Measurements from ENCODE around the gene LSM7.

Gene LSM7

DNA sequence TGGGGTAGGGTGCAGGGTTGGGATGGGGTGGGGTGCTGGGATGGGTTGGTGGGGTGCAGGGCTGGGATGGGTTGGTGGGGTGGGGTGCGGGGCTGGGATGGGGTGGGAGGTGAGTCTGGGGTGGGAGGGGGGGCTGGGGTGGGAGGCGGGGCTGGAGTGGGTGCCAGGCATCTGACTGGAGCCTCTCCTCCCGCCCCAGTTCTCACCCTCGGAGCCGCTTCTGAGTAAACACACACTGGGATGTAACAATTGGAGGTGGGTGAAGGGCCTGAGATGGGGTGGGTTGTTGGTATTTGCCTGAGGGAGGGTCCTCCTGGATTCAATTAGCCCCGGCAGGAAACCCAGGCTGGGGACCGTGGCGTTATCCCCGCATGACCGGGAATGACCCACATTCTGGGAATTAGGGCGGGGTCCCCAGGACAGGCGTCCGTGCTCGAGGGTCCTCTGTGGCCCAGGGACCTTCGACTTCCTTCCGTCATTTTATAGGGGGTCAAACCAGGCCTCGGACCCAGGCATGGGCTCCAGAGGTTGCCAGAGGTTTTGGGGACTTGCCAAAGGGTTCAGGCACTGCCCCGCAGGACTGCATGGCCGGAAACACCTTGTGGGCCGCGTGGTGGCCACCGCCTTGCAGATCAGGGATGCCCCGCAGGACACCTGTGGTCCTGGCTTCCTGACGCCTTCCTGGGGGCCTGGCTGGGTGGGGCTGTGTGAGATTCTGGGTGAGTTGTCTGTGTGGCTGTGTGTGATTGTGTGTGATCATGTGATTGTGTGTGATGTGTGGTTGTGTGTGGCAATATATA is 33.1 kb upstream of the LSM7 start:
- Histone ChIP-seq H3K36me3 (ENCODE audit: insufficient read depth, low read length) (no peaks in the 10 kb centered on the region), H3K9me3 (ENCODE audit: low read length) (no peaks in the 10 kb centered on the region), H3K9ac (ENCODE audit: low read length) (no peak overlapping the region), H3K27me3 (ENCODE audit: control insufficient read depth in 1 of 2, insufficient read depth in 2 of 2, low read length in 2 of 2) (peaks cover 19 to 37% of the 10 kb centered on the region in 2 donors), H3K4me1 (ENCODE audit: insufficient read depth, low read length) (no peaks in the 10 kb centered on the region), H3K4me3 (ENCODE audit: low read depth in 1 of 2, low read length in 2 of 2) (no peak overlapping the region), H3K27ac (ENCODE audit: low read depth, low read length) (no peak overlapping the region)

DNA sequence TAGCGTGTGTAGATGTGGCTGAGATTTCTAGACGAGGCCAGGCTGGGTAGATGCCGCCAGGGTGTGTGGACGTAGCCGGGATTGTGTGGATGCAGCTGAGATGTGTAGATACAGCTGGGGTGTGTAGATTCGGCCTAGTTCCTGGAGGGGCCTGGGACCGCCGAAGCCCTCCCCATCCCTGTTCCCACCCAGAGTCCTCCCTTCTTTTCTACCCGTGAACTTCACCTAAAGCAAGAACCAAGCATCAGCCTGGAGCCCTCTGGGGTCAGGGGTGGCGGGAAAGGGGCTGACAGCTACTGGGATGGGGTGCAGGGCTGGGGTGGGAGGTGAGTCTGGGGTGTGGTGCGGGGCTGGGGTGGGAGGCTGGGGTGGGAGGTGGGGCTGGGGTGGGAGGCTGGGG is 32.4 kb upstream of the LSM7 start:
- H3K27ac ChIP-seq (ENCODE audit: low read depth, low read length), result no peak overlapping the region
- H3K4me3 ChIP-seq (ENCODE audit: low read depth in 1 of 2, low read length in 2 of 2), result no peak overlapping the region
- H3K9ac ChIP-seq (ENCODE audit: low read length), result no peak overlapping the region
- no peaks in the 10 kb centered on the region for H3K9me3 ChIP-seq (ENCODE audit: low read length)
- H3K36me3 ChIP-seq (ENCODE audit: insufficient read depth, low read length), result no peaks in the 10 kb centered on the region
- H3K27me3 ChIP-seq (ENCODE audit: control insufficient read depth in 1 of 2, insufficient read depth in 2 of 2, low read length in 2 of 2), result peaks cover 19 to 37% of the 10 kb centered on the region in 2 donors
- H3K4me1 ChIP-seq (ENCODE audit: insufficient read depth, low read length), result no peaks in the 10 kb centered on the region

DNA sequence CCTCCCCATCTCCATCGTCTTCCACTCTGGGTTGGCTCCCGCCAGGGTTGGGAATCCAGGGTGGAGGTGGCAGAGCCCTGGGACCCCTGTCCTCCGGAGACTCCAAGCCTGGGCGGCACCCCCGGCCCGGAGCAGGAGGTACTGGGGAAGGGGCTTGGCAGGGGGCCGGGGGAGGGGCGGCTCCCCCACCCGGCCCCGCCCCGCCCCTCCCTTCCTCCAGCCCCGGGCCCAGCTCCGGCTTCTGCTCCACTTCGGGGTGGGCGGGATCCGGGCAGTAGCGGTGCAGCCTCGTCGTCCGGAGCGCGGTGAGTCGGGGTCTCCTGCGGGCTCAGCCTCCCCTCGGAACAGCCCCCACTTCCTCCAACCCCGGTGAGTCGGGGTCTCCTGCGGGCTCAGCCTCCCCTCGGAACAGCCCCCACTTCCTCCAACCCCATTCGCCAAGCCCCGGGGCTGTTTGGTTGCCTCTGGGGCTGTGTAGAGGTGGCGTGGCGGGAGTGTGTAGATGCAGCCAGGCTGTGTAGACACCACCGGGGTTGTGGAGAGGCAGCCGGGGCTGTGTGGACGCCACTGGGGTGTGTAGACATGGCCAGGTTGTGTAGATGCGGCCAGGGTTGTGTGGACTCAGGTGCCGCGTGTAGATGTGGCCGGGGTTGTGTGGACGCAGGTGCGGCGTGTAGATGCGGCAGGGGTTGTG is 31.8 kb upstream of the LSM7 start, which contains the start of gene TMPRSS9:
Gene TMPRSS9 (plus strand): TSS at position 274 of the 694 bp plus-strand sequence. CDS start 29,521 bp downstream, outside the sequence.
- no peaks in the 10 kb centered on the region for H3K36me3 ChIP-seq (ENCODE audit: insufficient read depth, low read length)
- H3K4me1 ChIP-seq (ENCODE audit: insufficient read depth, low read length), result no peaks in the 10 kb centered on the region
- H3K9ac ChIP-seq (ENCODE audit: low read length), result no peak within 1 kb of the TSS
- no peak within 1 kb of the TSS for H3K27ac ChIP-seq (ENCODE audit: low read depth, low read length)
- peaks cover 19 to 37% of the 10 kb centered on the region in 2 donors for H3K27me3 ChIP-seq (ENCODE audit: control insufficient read depth in 1 of 2, insufficient read depth in 2 of 2, low read length in 2 of 2)
- no peak within 1 kb of the TSS for H3K4me3 ChIP-seq (ENCODE audit: low read depth in 1 of 2, low read length in 2 of 2)
- H3K9me3 ChIP-seq (ENCODE audit: low read length), result no peaks in the 10 kb centered on the region

DNA sequence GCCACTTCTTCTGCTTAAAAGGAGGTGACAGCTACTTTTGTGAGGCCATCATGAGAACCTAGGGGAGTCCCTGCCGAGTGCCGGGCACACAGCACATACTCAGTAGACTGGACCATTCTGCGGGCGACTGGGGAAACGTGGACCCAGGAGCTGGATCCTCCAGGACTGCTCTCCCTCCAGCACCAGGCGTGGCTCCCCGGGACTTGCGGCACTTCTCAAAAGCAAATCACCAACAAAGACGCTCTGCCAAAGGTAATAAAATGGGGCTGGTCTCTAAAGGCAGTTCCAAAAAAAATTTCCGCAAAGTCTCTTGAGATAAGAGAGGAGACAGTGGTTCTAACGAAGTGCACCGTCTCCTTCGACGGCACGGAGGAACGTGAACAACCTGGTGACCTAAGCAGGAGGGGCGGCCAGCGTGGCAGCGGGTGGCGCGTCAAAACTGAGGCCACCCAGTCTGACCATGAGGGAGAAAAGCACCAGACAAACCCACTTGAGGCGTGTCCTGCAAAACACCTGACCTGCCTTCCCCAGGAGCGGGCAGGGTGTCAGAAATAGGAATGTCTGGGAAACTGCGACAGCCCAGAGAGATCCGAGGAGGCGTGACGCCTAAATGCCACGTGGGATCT is 30.3 kb upstream of the LSM7 start:
- Histone ChIP-seq H3K9ac (ENCODE audit: low read length) (no peak overlapping the region), H3K27me3 (ENCODE audit: control insufficient read depth in 1 of 2, insufficient read depth in 2 of 2, low read length in 2 of 2) (peaks cover 12 to 32% of the 10 kb centered on the region in 2 donors), H3K4me1 (ENCODE audit: insufficient read depth, low read length) (no peaks in the 10 kb centered on the region), H3K4me3 (ENCODE audit: low read depth in 1 of 2, low read length in 2 of 2) (no peak overlapping the region), H3K36me3 (ENCODE audit: insufficient read depth, low read length) (no peaks in the 10 kb centered on the region), H3K27ac (ENCODE audit: low read depth, low read length) (no peak overlapping the region), H3K9me3 (ENCODE audit: low read length) (no peaks in the 10 kb centered on the region)

GRCh38 chr19:2357279-2358206 is 29.2 kb upstream of the LSM7 start:
- Histone ChIP-seq H3K9me3 (ENCODE audit: low read length) (no peaks in the 10 kb centered on the region), H3K4me3 (ENCODE audit: low read depth in 1 of 2, low read length in 2 of 2) (no peak overlapping the region), H3K27ac (ENCODE audit: low read depth, low read length) (no peak overlapping the region), H3K36me3 (ENCODE audit: insufficient read depth, low read length) (no peaks in the 10 kb centered on the region), H3K9ac (ENCODE audit: low read length) (no peak overlapping the region), H3K27me3 (ENCODE audit: control insufficient read depth in 1 of 2, insufficient read depth in 2 of 2, low read length in 2 of 2) (peaks cover 11 to 24% of the 10 kb centered on the region in 2 donors), H3K4me1 (ENCODE audit: insufficient read depth, low read length) (no peaks in the 10 kb centered on the region)

GRCh38 chr19:2356036-2356646 is 27.8 kb upstream of the LSM7 start:
- Histone ChIP-seq H3K9ac (ENCODE audit: low read length) (no peak overlapping the region), H3K27ac (ENCODE audit: low read depth, low read length) (no peak overlapping the region), H3K36me3 (ENCODE audit: insufficient read depth, low read length) (no peaks in the 10 kb centered on the region), H3K4me1 (ENCODE audit: insufficient read depth, low read length) (no peaks in the 10 kb centered on the region), H3K9me3 (ENCODE audit: low read length) (no peaks in the 10 kb centered on the region), H3K4me3 (ENCODE audit: low read depth in 1 of 2, low read length in 2 of 2) (no peak overlapping the region), H3K27me3 (ENCODE audit: control insufficient read depth in 1 of 2, insufficient read depth in 2 of 2, low read length in 2 of 2) (peaks cover 0 to 13% of the 10 kb centered on the region in 2 donors)

GRCh38 chr19:2355168-2356035 is 27.0 kb upstream of the LSM7 start:
- Histone ChIP-seq H3K4me1 (ENCODE audit: insufficient read depth, low read length) (no peaks in the 10 kb centered on the region), H3K27me3 (ENCODE audit: control insufficient read depth in 1 of 2, insufficient read depth in 2 of 2, low read length in 2 of 2) (peaks cover 0 to 8% of the 10 kb centered on the region in 2 donors), H3K27ac (ENCODE audit: low read depth, low read length) (no peak overlapping the region), H3K9ac (ENCODE audit: low read length) (no peak overlapping the region), H3K9me3 (ENCODE audit: low read length) (no peaks in the 10 kb centered on the region), H3K4me3 (ENCODE audit: low read depth in 1 of 2, low read length in 2 of 2) (no peak overlapping the region), H3K36me3 (ENCODE audit: insufficient read depth, low read length) (peaks cover 4% of the 10 kb centered on the region)

DNA sequence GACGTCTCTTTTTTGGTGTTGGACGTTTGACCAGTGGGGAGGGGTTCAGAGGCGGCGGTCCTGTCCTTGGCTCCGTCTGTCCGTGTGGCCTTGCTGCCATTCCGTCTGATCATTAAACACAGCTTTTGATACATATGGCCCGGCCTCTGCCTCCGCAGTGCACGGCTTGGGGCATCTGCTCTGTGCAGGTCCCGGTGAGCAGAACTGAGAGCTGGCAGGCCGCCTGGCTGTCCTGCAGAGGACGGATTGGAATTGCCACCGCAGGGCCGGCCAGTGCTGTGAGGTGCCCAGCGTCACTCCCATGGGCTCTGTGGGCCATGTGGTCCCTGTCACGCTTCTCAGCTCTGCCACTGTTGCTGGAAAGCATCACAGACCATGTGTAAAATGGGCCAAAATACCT is 26.3 kb upstream of the LSM7 start:
- Histone ChIP-seq H3K27me3 (ENCODE audit: control insufficient read depth in 1 of 2, insufficient read depth in 2 of 2, low read length in 2 of 2) (peaks cover 0 to under 1% of the 10 kb centered on the region in 2 donors), H3K9ac (ENCODE audit: low read length) (no peak overlapping the region), H3K36me3 (ENCODE audit: insufficient read depth, low read length) (peaks cover 4% of the 10 kb centered on the region), H3K27ac (ENCODE audit: low read depth, low read length) (no peak overlapping the region), H3K4me3 (ENCODE audit: low read depth in 1 of 2, low read length in 2 of 2) (no peak overlapping the region), H3K9me3 (ENCODE audit: low read length) (no peaks in the 10 kb centered on the region), H3K4me1 (ENCODE audit: insufficient read depth, low read length) (no peaks in the 10 kb centered on the region)

GRCh38 chr19:2353887-2354592 is 25.7 kb upstream of the LSM7 start:
- no peaks in the 10 kb centered on the region for H3K9me3 ChIP-seq (ENCODE audit: low read length)
- H3K36me3 ChIP-seq (ENCODE audit: insufficient read depth, low read length), result peaks cover 5% of the 10 kb centered on the region
- no peaks in the 10 kb centered on the region for H3K4me1 ChIP-seq (ENCODE audit: insufficient read depth, low read length)
- no peak overlapping the region for H3K27ac ChIP-seq (ENCODE audit: low read depth, low read length)
- no peak overlapping the region for H3K9ac ChIP-seq (ENCODE audit: low read length)
- no peaks in the 10 kb centered on the region for H3K27me3 ChIP-seq (ENCODE audit: control insufficient read depth in 1 of 2, insufficient read depth in 2 of 2, low read length in 2 of 2)
- H3K4me3 ChIP-seq (ENCODE audit: low read depth in 1 of 2, low read length in 2 of 2), result no peak overlapping the region
